HG02759 (cell line): ENCODE measurements around the gene LRP1B.

Experiments used
- ATAC-seq: cut with Tn5 transposase; IDR thresholded peaks from one replicate; pipeline ENCODE4 v1.9.1; 2021; ENCODE audit warnings: mild to moderate bottlenecking, moderate library complexity; ENCODE audit not compliant: unreplicated experiment

LRP1B gene

GRCh38 chr2:141796449-141796848 is 334.4 kb downstream of the LRP1B start:
- ATAC-seq = no peak

- no peak for ATAC-seq
These were observed 339.3 kb downstream of the LRP1B start for GRCh38 chr2:141791521-141791920.

GRCh38 chr2:141782574-141782973 is 348.2 kb downstream of the LRP1B start:
- ATAC-seq = no peak

GRCh38 chr2:141778315-141778835 is 352.4 kb downstream of the LRP1B start:
- no peak for ATAC-seq

- no peak for ATAC-seq
These were observed 360.3 kb downstream of the LRP1B start for GRCh38 chr2:141770530-141770929.

GRCh38 chr2:141767691-141768090 is 363.1 kb downstream of the LRP1B start:
- ATAC-seq = no peak

- ATAC-seq = no peak
These were observed 363.8 kb downstream of the LRP1B start for GRCh38 chr2:141767051-141767450.

- ATAC-seq = no peak
These were observed 364.6 kb downstream of the LRP1B start for GRCh38 chr2:141766225-141766624.

- no peak for ATAC-seq
These were observed 382.2 kb downstream of the LRP1B start for GRCh38 chr2:141748616-141749015.

GRCh38 chr2:141741652-141742051 is 389.2 kb downstream of the LRP1B start:
- no peak for ATAC-seq

- ATAC-seq = no peak
These were observed 393.1 kb downstream of the LRP1B start for GRCh38 chr2:141737492-141738255.

- ATAC-seq = no peak
These were observed 394.4 kb downstream of the LRP1B start for GRCh38 chr2:141736466-141736865.

- ATAC-seq = no peak
These were observed 401.9 kb downstream of the LRP1B start for GRCh38 chr2:141728886-141729285.

- no peak for ATAC-seq
These were observed 402.7 kb downstream of the LRP1B start for GRCh38 chr2:141728142-141728541.

- ATAC-seq = no peak
These were observed 406.4 kb downstream of the LRP1B start for GRCh38 chr2:141724426-141724825.

GRCh38 chr2:141723814-141724213 is 407.0 kb downstream of the LRP1B start:
- no peak for ATAC-seq

GRCh38 chr2:141720476-141720875 is 410.3 kb downstream of the LRP1B start:
- ATAC-seq = no peak

- ATAC-seq = no peak
These were observed 416.3 kb downstream of the LRP1B start for GRCh38 chr2:141714496-141714895.

- ATAC-seq = no peak
These were observed 419.2 kb downstream of the LRP1B start for GRCh38 chr2:141711627-141712026.

- no peak for ATAC-seq
These were observed 420.1 kb downstream of the LRP1B start for GRCh38 chr2:141710589-141711239.

GRCh38 chr2:141709756-141710155 is 421.1 kb downstream of the LRP1B start:
- no peak for ATAC-seq

GRCh38 chr2:141707486-141707885 is 423.3 kb downstream of the LRP1B start:
- ATAC-seq = no peak
